Spleen (tissue), 11 donors: Measurements from ENCODE around the gene ARHGAP22. TPM values are rescaled to one million over a fixed set of nuclear protein-coding genes. Genes with fewer than 3 reads are reported as not detected.

ENCODE experiments used
- DNase-seq: peaks from one replicate; pipeline ENCODE4 v3.0.0-alpha.2; 2020
- H3K27ac ChIP-seq, 8 donors: fragments of 200-600 bp; sonication (generic) in 7 of 8; 1 replicate in 4 of 8; 2 replicates in 4 of 8; pipeline versions ENCODE4 v1.5.0 to v1.8.0; 2016 to 2021; ENCODE audit warnings: inconsistent platforms in 4 of 8, mild to moderate bottlenecking in 4 of 8, moderate library complexity in 1 of 8
- H3K27me3 ChIP-seq, 7 donors: fragments of 200-600 bp; sonication (generic) in 6 of 7; replicated peaks in 1 of 7; 1 replicate in 4 of 7; 2 replicates in 3 of 7; pipeline versions ENCODE4 v1.5.0 to v1.8.0; 2016 to 2021; ENCODE audit warnings: inconsistent platforms in 3 of 7, mild to moderate bottlenecking in 1 of 7
- H3K36me3 ChIP-seq, 6 donors: fragments of 200-600 bp; sonication (generic) in 5 of 6; 1 replicate in 4 of 6; 2 replicates in 2 of 6; pipeline versions ENCODE4 v1.5.0 to v1.8.0; 2016 to 2021; ENCODE audit warnings: inconsistent platforms in 2 of 6
- H3K4me1 ChIP-seq, 6 donors: fragments of 200-600 bp; sonication (generic) in 5 of 6; 1 replicate in 3 of 6; 2 replicates in 3 of 6; pipeline versions ENCODE4 v1.5.0 to v1.8.0; 2016 to 2021; ENCODE audit warnings: inconsistent platforms in 3 of 6
- H3K4me3 ChIP-seq, 8 donors: fragments of 200-600 bp; sonication (generic) in 7 of 8; 1 replicate in 4 of 8; 2 replicates in 4 of 8; pipeline versions ENCODE4 v1.5.0 to v1.8.0; 2016 to 2021; ENCODE audit warnings: inconsistent platforms in 4 of 8, mild to moderate bottlenecking in 4 of 8, moderate library complexity in 2 of 8
- H3K9me3 ChIP-seq, 8 donors: fragments of 200-600 bp; sonication (generic) in 7 of 8; 1 replicate in 4 of 8; 2 replicates in 4 of 8; pipeline versions ENCODE4 v1.5.0 to v1.8.0; 2016 to 2021; ENCODE audit warnings: inconsistent platforms in 4 of 8
- POLR2A ChIP-seq, 3 donors: fragments of 450-650 bp; IDR thresholded peaks; one replicate each; pipeline ENCODE4 v1.5.1; 2017; ENCODE audit warnings: antibody characterized with exemption in 3 of 3, mild to moderate bottlenecking in 1 of 3
- POLR2AphosphoS5 ChIP-seq, 3 donors: sonication (generic); formaldehyde crosslinking; IDR thresholded peaks; one replicate each; pipeline ENCODE4 v1.5.1; 2017; ENCODE audit warnings: antibody characterized with exemption in 3 of 3
- WGBS, 5 donors: extraction: QIAGEN DNeasy Blood & Tissue Kit in 3 of 5; methylation state at CpG; one replicate each; pipeline versions ENCODE4 v1.1.5 to v1.1.7; 2013 to 2018; 5-methylcytosine and 5-hydroxymethylcytosine counted together
- intact Hi-C: fragments of 100-400 bp; cut with DNase I; formaldehyde crosslinking; loops from one replicate; pipeline ENCODE4 v1.15.0; 2023; ENCODE audit warnings: low total_unique reads
- polyA plus RNA-seq, 3 donors: library from polyadenylated mRNA; stranded (reverse); fragments of 200-250 nt; gene quantifications; one replicate each; pipeline ENCODE4 v1.2.1, GENCODE V29; 2013
- total RNA-seq, 7 donors: library from RNA; depleted of rRNA in 3 of 7; stranded (reverse); fragments of >200 nt in 3 of 7; fragmentation: NEBNext Ultra II Directional in 4 of 7; extraction: Animal tissue kit (Norgen Biotek cat#: 25700) in 4 of 7; gene quantifications; one replicate each; pipeline versions ENCODE4 v1.1.0 to v1.2.1, GENCODE V29; 2016 to 2021
- TF ChIP-seq, protein P1 (sequence below), 11 experiments: fragments of 200-600 bp in 7 of 11; fragments of 450-650 bp in 4 of 11; sonication (generic) in 4 of 11; IDR thresholded peaks in 8 of 11; conservative IDR thresholded peaks in 3 of 11; 1 replicate in 7 of 11; 2 replicates in 4 of 11; pipeline versions ENCODE4 v1.4.0 to v1.8.0; 2016 to 2021; ENCODE audit warnings: antibody characterized with exemption in 11 of 11, inconsistent platforms in 4 of 11, mild to moderate bottlenecking in 1 of 11
- donor health status: healthy with polysubstance abuse.
- donor health status: DM: no; HTN: no; CAD: no; lungs with moderate emphysema.
- donor health status: DM: no; HTN: no; CAD: no.
- donor health status: Bipolar disorder and iron deficiency.
- donor health status: healthy.
- donor health status: DM: no; HTN: no; CAD: no.
- donor health status: DM: yes; HTN: yes; CAD: no.

Gene ARHGAP22
- total and polyA plus RNA-seq, 10 donors = 0.56 to 7.5 (median 3.2) TPM

DNA sequence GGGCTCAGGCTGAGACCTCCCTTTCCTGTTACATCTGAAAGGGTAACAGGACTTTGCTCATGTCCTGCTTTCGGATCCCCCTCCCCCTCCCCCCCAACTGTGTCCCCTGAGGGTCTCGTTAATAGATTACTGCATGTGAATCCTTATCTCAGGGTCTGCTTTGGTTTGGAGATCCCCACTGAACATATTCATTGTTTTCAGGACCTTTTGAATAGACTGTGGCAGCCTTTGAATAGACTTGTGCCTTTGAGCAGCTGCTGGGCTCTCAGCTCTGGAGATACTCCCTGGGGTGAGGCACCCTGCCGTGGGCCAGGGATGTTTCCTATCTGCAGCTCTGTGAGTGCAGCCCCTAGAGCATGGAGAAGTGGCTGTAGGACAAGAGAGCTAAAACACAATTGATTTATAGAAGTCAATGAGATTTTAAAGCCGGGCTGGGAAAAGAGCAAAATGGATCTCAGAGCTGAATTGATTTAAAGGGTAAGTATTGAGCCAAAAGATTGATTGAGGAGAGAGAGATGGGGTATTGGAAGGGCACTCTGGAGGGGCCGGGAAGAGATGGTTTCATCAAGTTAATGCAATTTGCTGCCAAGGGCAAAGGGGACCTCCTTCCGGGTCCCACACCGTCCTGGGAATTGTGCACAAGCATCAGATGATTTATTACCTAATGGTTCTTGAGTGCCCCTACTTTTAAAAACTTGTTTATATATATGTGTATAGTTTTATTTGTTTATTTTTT lies 9.9 kb downstream of the ARHGAP22 start:
- Histone ChIP-seq H3K4me3 (no peak overlapping the region), H3K4me1 (no peaks in the 10 kb centered on the region), H3K27me3 (peaks cover 0 to 10% (median 0%) of the 10 kb centered on the region in 7 donors), H3K27ac (no peak overlapping the region), H3K36me3 (no peaks in the 10 kb centered on the region), H3K9me3 (no peaks in the 10 kb centered on the region)
- intact Hi-C loops = no loop called here
- DNase-seq = no peak
- WGBS, 5 donors = 62 to 76% (median 73%) methylated on average over 7 of the region's 7 CpGs
- TF ChIP-seq POLR2AphosphoS5 (IDR thresholded peaks at IDR 0.05) (no peak), POLR2A (IDR thresholded peaks at IDR 0.05) (no peak)
- TF ChIP-seq, protein P1, sequence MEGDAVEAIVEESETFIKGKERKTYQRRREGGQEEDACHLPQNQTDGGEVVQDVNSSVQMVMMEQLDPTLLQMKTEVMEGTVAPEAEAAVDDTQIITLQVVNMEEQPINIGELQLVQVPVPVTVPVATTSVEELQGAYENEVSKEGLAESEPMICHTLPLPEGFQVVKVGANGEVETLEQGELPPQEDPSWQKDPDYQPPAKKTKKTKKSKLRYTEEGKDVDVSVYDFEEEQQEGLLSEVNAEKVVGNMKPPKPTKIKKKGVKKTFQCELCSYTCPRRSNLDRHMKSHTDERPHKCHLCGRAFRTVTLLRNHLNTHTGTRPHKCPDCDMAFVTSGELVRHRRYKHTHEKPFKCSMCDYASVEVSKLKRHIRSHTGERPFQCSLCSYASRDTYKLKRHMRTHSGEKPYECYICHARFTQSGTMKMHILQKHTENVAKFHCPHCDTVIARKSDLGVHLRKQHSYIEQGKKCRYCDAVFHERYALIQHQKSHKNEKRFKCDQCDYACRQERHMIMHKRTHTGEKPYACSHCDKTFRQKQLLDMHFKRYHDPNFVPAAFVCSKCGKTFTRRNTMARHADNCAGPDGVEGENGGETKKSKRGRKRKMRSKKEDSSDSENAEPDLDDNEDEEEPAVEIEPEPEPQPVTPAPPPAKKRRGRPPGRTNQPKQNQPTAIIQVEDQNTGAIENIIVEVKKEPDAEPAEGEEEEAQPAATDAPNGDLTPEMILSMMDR (IDR thresholded peaks at IDR 0.05 in 8 of 11, conservative IDR thresholded peaks at IDR 0.05 in 3 of 11) = no peak

DNA sequence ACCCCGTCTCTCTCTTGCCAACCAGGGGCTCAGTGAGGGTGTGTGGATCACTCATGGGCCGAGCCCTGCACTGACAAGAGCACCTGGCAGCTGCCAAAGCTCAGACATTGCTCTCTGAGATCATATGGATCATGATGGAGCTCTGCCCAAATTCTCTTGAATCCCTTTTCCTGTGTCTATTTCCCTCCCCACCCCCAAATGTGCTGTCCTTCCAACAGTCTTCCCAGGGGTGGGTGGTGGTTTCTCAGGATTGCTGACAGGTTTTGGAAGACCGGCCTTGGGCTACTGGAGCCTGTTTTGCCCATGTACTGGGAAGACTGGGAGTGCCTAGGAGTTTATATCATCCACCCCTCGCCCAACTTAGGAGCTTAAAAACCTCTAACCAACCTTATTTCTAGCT lies 10.5 kb downstream of the ARHGAP22 start:
- 76 to 94% (median 78%) methylated on average over 3 to 4 of the region's 4 CpGs for WGBS, 5 donors
- Histone ChIP-seq H3K27me3 (peaks cover 0 to 10% (median 0%) of the 10 kb centered on the region in 7 donors), H3K36me3 (no peaks in the 10 kb centered on the region), H3K4me3 (no peak overlapping the region), H3K9me3 (no peaks in the 10 kb centered on the region), H3K27ac (no peak overlapping the region), H3K4me1 (no peaks in the 10 kb centered on the region)
- no peak for DNase-seq
- intact Hi-C loops = no loop called here
- TF ChIP-seq POLR2A (IDR thresholded peaks at IDR 0.05) (no peak), POLR2AphosphoS5 (IDR thresholded peaks at IDR 0.05) (no peak)
- TF ChIP-seq, protein P1 (IDR thresholded peaks at IDR 0.05 in 8 of 11, conservative IDR thresholded peaks at IDR 0.05 in 3 of 11) = no peak

DNA sequence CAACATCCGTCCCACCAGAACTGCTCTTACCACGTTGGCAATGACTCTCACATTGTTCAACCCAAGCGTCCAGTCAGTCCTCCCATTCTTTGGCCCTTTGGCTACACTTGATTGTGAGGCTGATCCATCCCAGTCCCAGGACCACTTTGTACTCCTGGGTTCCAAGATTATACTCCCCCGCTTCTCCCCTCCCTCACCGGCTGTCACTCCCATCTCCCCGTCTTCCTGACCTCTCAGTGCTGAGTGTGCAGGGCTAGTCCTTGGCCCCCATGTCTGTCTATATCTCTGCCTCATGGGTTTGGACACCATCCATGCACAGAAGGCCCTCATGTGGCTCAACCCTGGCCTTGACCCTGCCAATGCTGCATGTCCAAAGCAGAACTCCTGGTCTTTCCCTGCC lies 12.5 kb downstream of the ARHGAP22 start:
- H3K27me3 ChIP-seq = peaks cover 0 to 10% (median 0%) of the 10 kb centered on the region in 7 donors
- 78 to 94% (median 86%) methylated on average over 6 of the region's 6 CpGs for WGBS, 5 donors
- H3K4me1 ChIP-seq = no peaks in the 10 kb centered on the region
- intact Hi-C loops = no loop called here
- no peak overlapping the region for H3K4me3 ChIP-seq
- H3K36me3 ChIP-seq = no peaks in the 10 kb centered on the region
- TF ChIP-seq POLR2AphosphoS5 (IDR thresholded peaks at IDR 0.05) (no peak), POLR2A (IDR thresholded peaks at IDR 0.05) (no peak)
- TF ChIP-seq, protein P1 (IDR thresholded peaks at IDR 0.05 in 8 of 11, conservative IDR thresholded peaks at IDR 0.05 in 3 of 11) = no peak
- DNase-seq = no peak
- no peak overlapping the region for H3K27ac ChIP-seq
- no peaks in the 10 kb centered on the region for H3K9me3 ChIP-seq

DNA sequence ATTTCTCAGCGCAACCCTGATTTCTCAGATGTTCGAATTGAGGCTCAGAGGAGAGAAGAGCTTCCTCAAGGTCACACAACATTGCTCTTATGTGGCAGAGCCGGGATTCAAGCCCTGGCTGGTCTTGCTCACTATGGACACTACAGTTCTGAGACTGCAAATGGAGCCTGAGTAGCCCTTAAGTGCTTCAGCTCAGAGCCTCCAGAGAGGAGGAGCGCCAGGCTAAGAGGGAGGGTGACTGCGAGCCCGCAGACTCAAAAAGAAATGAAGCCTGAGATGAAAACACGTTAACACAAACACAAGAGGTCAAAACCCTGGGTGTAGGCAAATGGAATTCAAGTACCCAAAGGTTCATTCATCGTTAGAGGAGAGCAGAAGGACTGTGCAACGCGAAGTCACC lies 13.9 kb downstream of the ARHGAP22 start:
- no peaks in the 10 kb centered on the region for H3K9me3 ChIP-seq
- 77 to 91% (median 84%) methylated on average over 10 of the region's 10 CpGs for WGBS, 5 donors
- TF ChIP-seq, protein P1 (IDR thresholded peaks at IDR 0.05 in 8 of 11, conservative IDR thresholded peaks at IDR 0.05 in 3 of 11) = no peak
- no peak for TF ChIP-seq POLR2AphosphoS5 (IDR thresholded peaks at IDR 0.05)
- TF ChIP-seq POLR2A (IDR thresholded peaks at IDR 0.05) = no peak
- no peaks in the 10 kb centered on the region for H3K4me1 ChIP-seq
- intact Hi-C loops = no loop called here
- no peak overlapping the region for H3K27ac ChIP-seq
- peaks cover 0 to 4% (median 0%) of the 10 kb centered on the region in 7 donors for H3K27me3 ChIP-seq
- H3K36me3 ChIP-seq = no peaks in the 10 kb centered on the region
- no peak overlapping the region for H3K4me3 ChIP-seq
- no peak for DNase-seq
